PC-9 (cell line): ENCODE data around the gene MAN1B1. TPM values are rescaled to one million over a fixed set of nuclear protein-coding genes. Genes with fewer than 3 reads are reported as not detected.

ENCODE experiments used
- BruUV-seq: library from RNA; stranded (reverse); fragments of 400-500 nt; replicated peaks from 2 replicates; lab custom pipeline; 2021; lab: Mats Ljungman, UMichigan
- CTCF ChIA-PET: fragments of 300-600 bp; sonication (Branson Sonifier 250); formaldehyde crosslinking; loops from one replicate; lab custom pipeline; 2022; ENCODE audit warnings: antibody characterized with exemption; lab: Charles Lee
- POLR2A ChIA-PET: fragments of 300-600 bp; sonication (Branson Sonifier 250); formaldehyde crosslinking; loops from one replicate; lab custom pipeline; 2022; ENCODE audit warnings: antibody characterized with exemption; ENCODE audit not compliant: unreplicated experiment; lab: Charles Lee
- DNase-seq, 2 experiments: peaks; one replicate each; pipeline versions ENCODE4 v3.0.0 to v3.0.0-alpha.2; 2015 to 2022; ENCODE audit warnings: mixed read lengths in 1 of 2
- H2AFZ ChIP-seq: fragments of 200-600 bp; sonication (generic); 2 replicates; pipeline ENCODE4 v1.8.1; 2017; ENCODE audit warnings: antibody characterized with exemption
- H3F3A ChIP-seq: fragments of 200-600 bp; sonication (generic); 2 replicates; pipeline ENCODE4 v1.8.1; 2017; ENCODE audit warnings: antibody characterized with exemption, mild to moderate bottlenecking, low read depth; ENCODE audit not compliant: insufficient read depth
- H3K27ac ChIP-seq: fragments of 200-600 bp; sonication (generic); 2 replicates; pipeline ENCODE4 v1.6.1; 2016; ENCODE audit warnings: mixed run types
- H3K27me3 ChIP-seq: fragments of 200-600 bp; sonication (generic); 2 replicates; pipeline ENCODE4 v1.6.1; 2016; ENCODE audit warnings: low read depth, mixed run types; ENCODE audit not compliant: insufficient read depth
- H3K36me3 ChIP-seq: fragments of 200-600 bp; sonication (generic); 2 replicates; pipeline ENCODE4 v1.6.1; 2016; ENCODE audit warnings: low read depth, mixed run types
- H3K4me1 ChIP-seq: fragments of 200-600 bp; sonication (generic); replicated peaks from 2 replicates; pipeline ENCODE4 v1.6.1; 2016; ENCODE audit warnings: mixed run types; ENCODE audit not compliant: insufficient read depth
- H3K4me2 ChIP-seq: fragments of 200-600 bp; sonication (generic); 2 replicates; pipeline ENCODE4 v1.6.1; 2017; ENCODE audit warnings: mixed run types
- H3K4me3 ChIP-seq: fragments of 200-600 bp; sonication (generic); 2 replicates; pipeline ENCODE4 v1.6.1; 2016; ENCODE audit warnings: mixed run types
- H3K79me2 ChIP-seq: fragments of 200-600 bp; sonication (generic); 2 replicates; pipeline ENCODE4 v1.6.1; 2017; ENCODE audit warnings: low read depth, mixed run types
- H3K9me2 ChIP-seq: fragments of 200-600 bp; sonication (generic); 2 replicates; pipeline ENCODE4 v1.8.1; 2017; ENCODE audit warnings: mild to moderate bottlenecking; ENCODE audit not compliant: insufficient read depth
- H3K9me3 ChIP-seq: fragments of 200-600 bp; sonication (generic); 2 replicates; pipeline ENCODE4 v1.8.1; 2016; ENCODE audit warnings: low read depth; ENCODE audit not compliant: insufficient read depth
- H4K20me1 ChIP-seq: fragments of 200-600 bp; sonication (generic); 2 replicates; pipeline ENCODE4 v1.8.1; 2017; ENCODE audit not compliant: insufficient read depth
- EZH2 ChIP-seq: fragments of 200-600 bp; sonication (generic); IDR thresholded peaks from 2 replicates; pipeline ENCODE4 v1.8.0; 2017; ENCODE audit warnings: antibody characterized with exemption, low read depth
- intact Hi-C: fragments of 100-400 bp; cut with micrococcal nuclease; formaldehyde crosslinking; loops from one replicate; pipeline ENCODE4 v1.10.0; 2022; ENCODE audit not compliant: unreplicated experiment
- total RNA-seq: library from RNA; stranded (reverse); gene quantifications from 2 replicates; pipeline ENCODE4 v1.2.3, GENCODE V29; 2021
- TF ChIP-seq, protein P1 (sequence below): fragments of 200-600 bp; sonication (generic); conservative IDR thresholded peaks from 2 replicates; pipeline ENCODE4 v1.6.1; 2017; ENCODE audit warnings: mixed run types, antibody characterized with exemption, mild to moderate bottlenecking, moderate library complexity

Gene MAN1B1
- total RNA-seq, 1 experiment from 2014 or later = 79.3 TPM

DNA sequence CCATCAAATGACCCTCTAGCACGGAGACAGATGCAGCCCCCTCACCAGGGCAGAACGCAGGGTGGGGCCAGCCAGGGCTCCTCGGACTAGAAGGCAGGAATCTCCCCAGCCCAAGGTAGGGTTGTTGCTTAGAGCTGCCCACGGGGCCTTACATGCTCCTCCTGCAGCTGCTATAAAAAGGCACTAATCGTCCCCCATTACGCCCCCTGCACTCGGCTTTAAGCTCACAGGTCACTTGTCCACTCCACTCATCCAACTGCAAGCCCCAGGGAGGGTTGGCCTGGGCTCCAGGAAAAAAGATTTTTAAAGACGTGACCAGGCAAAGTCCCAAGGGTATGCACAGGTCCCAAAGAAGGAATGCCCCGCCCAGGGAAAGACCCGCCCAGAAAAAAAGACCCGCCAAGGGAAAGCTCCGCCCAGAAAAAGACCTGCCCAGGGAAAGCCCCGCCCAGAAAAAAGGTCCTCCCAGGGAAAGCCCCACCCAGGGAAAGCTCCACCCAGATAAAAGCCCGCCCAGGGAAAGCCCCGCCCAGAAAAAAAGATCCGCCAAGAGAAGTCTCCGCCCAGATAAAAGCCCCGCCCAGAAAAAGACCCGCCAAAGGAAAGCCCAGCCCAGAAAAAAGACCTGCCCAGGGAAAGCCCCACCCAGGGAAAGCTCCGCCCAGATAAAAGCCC is 63.3 kb downstream of the MAN1B1 start:
- ChIA-PET POLR2A (interaction anchor here (0.6 to 1.5 kb wide), 5 partner anchors 20 to 73 kb away, joined by 4 to 23 read pairs (median 9); no protein-coding TSS in a partner anchor), CTCF (interaction anchor here (0.7 to 1.5 kb wide), 6 partner anchors 10 to 172 kb away, joined by 3 to 10 read pairs (median 4); no protein-coding TSS in a partner anchor)
- Histone ChIP-seq H3K4me2 (peak overlapping the region; percentile 59), H3K36me3 (no peaks in the 10 kb centered on the region), H3F3A (peaks cover 40% of the 10 kb centered on the region), H3K79me2 (no peaks in the 10 kb centered on the region), H4K20me1 (no peaks in the 10 kb centered on the region), H3K4me3 (no peak overlapping the region), H3K27ac (no peak overlapping the region), H3K27me3 (no peaks in the 10 kb centered on the region), H2AFZ (no peak overlapping the region), H3K9me2 (no peaks in the 10 kb centered on the region), H3K4me1 (peaks cover 11% of the 10 kb centered on the region), H3K9me3 (no peaks in the 10 kb centered on the region)
- DNase-seq = no peak
- intact Hi-C loops = no loop called here
- TF ChIP-seq, protein P1, sequence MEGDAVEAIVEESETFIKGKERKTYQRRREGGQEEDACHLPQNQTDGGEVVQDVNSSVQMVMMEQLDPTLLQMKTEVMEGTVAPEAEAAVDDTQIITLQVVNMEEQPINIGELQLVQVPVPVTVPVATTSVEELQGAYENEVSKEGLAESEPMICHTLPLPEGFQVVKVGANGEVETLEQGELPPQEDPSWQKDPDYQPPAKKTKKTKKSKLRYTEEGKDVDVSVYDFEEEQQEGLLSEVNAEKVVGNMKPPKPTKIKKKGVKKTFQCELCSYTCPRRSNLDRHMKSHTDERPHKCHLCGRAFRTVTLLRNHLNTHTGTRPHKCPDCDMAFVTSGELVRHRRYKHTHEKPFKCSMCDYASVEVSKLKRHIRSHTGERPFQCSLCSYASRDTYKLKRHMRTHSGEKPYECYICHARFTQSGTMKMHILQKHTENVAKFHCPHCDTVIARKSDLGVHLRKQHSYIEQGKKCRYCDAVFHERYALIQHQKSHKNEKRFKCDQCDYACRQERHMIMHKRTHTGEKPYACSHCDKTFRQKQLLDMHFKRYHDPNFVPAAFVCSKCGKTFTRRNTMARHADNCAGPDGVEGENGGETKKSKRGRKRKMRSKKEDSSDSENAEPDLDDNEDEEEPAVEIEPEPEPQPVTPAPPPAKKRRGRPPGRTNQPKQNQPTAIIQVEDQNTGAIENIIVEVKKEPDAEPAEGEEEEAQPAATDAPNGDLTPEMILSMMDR = no peak
- BruUV-seq = no TSS peak

- intact Hi-C loops = no loop called here
- no peak overlapping the region for H3K4me3 ChIP-seq
These were observed 64.1 kb downstream of the MAN1B1 start for GRCh38 chr9:137150617-137151457.

DNA sequence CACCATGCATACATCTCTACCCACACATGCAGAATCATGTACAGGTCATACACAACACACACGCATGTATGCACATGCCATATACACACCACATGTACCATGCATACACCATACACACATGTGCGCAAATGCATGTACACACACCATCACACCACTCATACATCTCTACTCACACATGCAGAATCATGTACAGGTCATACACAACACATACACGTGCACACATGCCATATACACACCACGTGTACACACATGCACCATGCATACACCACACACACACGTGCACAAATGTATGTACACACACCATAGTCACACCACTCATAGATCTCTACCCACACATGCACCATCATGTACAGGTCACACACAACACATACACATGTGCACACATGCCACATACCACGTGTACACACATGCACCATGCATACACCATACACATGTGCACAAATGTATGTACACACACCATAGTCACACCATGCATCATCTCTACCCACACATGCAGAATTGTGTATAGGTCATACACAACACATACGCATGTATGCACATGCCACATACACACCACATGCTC is 66.1 kb downstream of the MAN1B1 start:
- H3F3A ChIP-seq = peaks cover 42% of the 10 kb centered on the region
- no peaks in the 10 kb centered on the region for H3K79me2 ChIP-seq
- no peak for DNase-seq
- no peaks in the 10 kb centered on the region for H3K9me2 ChIP-seq
- no peaks in the 10 kb centered on the region for H3K36me3 ChIP-seq
- H3K4me2 ChIP-seq = no peak overlapping the region
- no peak overlapping the region for H2AFZ ChIP-seq
- H3K27ac ChIP-seq = no peak overlapping the region
- POLR2A ChIA-PET = no interaction called here
- H3K27me3 ChIP-seq = no peaks in the 10 kb centered on the region
- H3K4me1 ChIP-seq = peaks cover 11% of the 10 kb centered on the region
- no TSS peak for BruUV-seq
- TF ChIP-seq EZH2 = no peak
- TF ChIP-seq, protein P1 = no peak
- no peaks in the 10 kb centered on the region for H4K20me1 ChIP-seq
- H3K4me3 ChIP-seq = no peak overlapping the region
- CTCF ChIA-PET = no interaction called here
- no peaks in the 10 kb centered on the region for H3K9me3 ChIP-seq
- intact Hi-C loops = no loop called here

More at GRCh38 chr9:137150617-137151457, 64.1 kb downstream of the MAN1B1 start:
- DNase-seq = peak; percentile 76 to 85
- no peaks in the 10 kb centered on the region for H3K9me3 ChIP-seq
- CTCF ChIA-PET = interaction anchor here (0.6 to 1.5 kb wide), 9 partner anchors 8 to 358 kb away, joined by 3 to 11 read pairs (median 7); no protein-coding TSS in a partner anchor
- POLR2A ChIA-PET = interaction anchor here (0.6 to 1.5 kb wide), 6 partner anchors 35 to 151 kb away, joined by 3 to 45 read pairs (median 9); partner anchors contain the start of gene NRARP
- H3K27ac ChIP-seq = no peak overlapping the region
- peaks cover 11% of the 10 kb centered on the region for H3K4me1 ChIP-seq
- H3F3A ChIP-seq = peaks cover 42% of the 10 kb centered on the region
- no peaks in the 10 kb centered on the region for H3K79me2 ChIP-seq
- no TSS peak for BruUV-seq
- TF ChIP-seq EZH2 = no peak
- TF ChIP-seq, protein P1 = no peak
- H3K9me2 ChIP-seq = no peaks in the 10 kb centered on the region
- H3K27me3 ChIP-seq = no peaks in the 10 kb centered on the region
- peak overlapping the region; percentile 32; the same call in 1 of the 2 replicates for H3K4me2 ChIP-seq
- H4K20me1 ChIP-seq = no peaks in the 10 kb centered on the region
- H2AFZ ChIP-seq = no peak overlapping the region
- no peaks in the 10 kb centered on the region for H3K36me3 ChIP-seq
